SK-N-MC (cell line): ENCODE data around the gene FBXL17.
A peak's percentile ranks its signal among the peaks of the same experiment; 100 is the strongest.

ENCODE experiments used
- DNase-seq: peaks from one replicate; pipeline ENCODE4 v3.0.0-alpha.2; 2011; ENCODE audit warnings: low read depth, low spot score
- H3K27ac ChIP-seq: fragments of 200-600 bp; sonication (generic); 2 replicates; pipeline ENCODE4 v1.5.1; 2016; ENCODE audit warnings: mixed run types
- H3K36me3 ChIP-seq: fragments of 200-600 bp; sonication (generic); 2 replicates; pipeline ENCODE4 v1.6.1; 2017; ENCODE audit warnings: antibody characterized with exemption, low read length, mixed read lengths; ENCODE audit not compliant: insufficient read depth
- H3K4me3 ChIP-seq: fragments of 200-600 bp; sonication (generic); 2 replicates; pipeline ENCODE4 v1.5.1; 2016
- H3K9ac ChIP-seq: fragments of 200-600 bp; sonication (generic); 2 replicates; pipeline ENCODE4 v1.8.0; 2017; ENCODE audit warnings: mixed run types, mixed read lengths; ENCODE audit not compliant: insufficient read length
- H3K9me3 ChIP-seq: fragments of 200-600 bp; sonication (generic); 2 replicates; pipeline ENCODE4 v1.6.1; 2017; ENCODE audit warnings: low read depth, mild to moderate bottlenecking, antibody characterized with exemption, low read length, moderate library complexity, mixed read lengths
- EZH2 ChIP-seq: fragments of 200-600 bp; sonication (generic); IDR thresholded peaks from one replicate; pipeline ENCODE4 v1.6.1; 2017; ENCODE audit warnings: antibody characterized with exemption
- FOXP2 ChIP-seq: optimal IDR thresholded peaks from 2 replicates; pipeline ENCODE3; 2011; ENCODE audit warnings: mild to moderate bottlenecking, moderate library complexity; ENCODE audit not compliant: insufficient read depth; ENCODE audit errors: extremely low read length, control extremely low read depth
- POLR2AphosphoS5 ChIP-seq: IDR thresholded peaks from 2 replicates; pipeline ENCODE4 v1.6.1; 2012; ENCODE audit warnings: mild to moderate bottlenecking, low read depth, low read length, borderline replicate concordance

FBXL17 gene

GRCh38 chr5:107913494-107913893 is 468.4 kb downstream of the FBXL17 start:
- DNase-seq, result no peak
- TF ChIP-seq POLR2AphosphoS5 (no peak), EZH2 (no peak), FOXP2 (no peak)
- H3K9me3 ChIP-seq, result no peaks in the 10 kb centered on the region
- H3K4me3 ChIP-seq, result no peak overlapping the region
- H3K27ac ChIP-seq, result no peak overlapping the region
- H3K36me3 ChIP-seq, result no peaks in the 10 kb centered on the region
- no peak overlapping the region for H3K9ac ChIP-seq

GRCh38 chr5:107900721-107901120 is 481.2 kb downstream of the FBXL17 start:
- Histone ChIP-seq H3K4me3 (peak overlapping the region; percentile 51), H3K9ac (peak overlapping the region; percentile 20), H3K27ac (peak overlapping the region; percentile 68), H3K36me3 (no peaks in the 10 kb centered on the region), H3K9me3 (no peaks in the 10 kb centered on the region)
- TF ChIP-seq FOXP2 (no peak), EZH2 (no peak), POLR2AphosphoS5 (no peak)
- DNase-seq, result no peak

DNA sequence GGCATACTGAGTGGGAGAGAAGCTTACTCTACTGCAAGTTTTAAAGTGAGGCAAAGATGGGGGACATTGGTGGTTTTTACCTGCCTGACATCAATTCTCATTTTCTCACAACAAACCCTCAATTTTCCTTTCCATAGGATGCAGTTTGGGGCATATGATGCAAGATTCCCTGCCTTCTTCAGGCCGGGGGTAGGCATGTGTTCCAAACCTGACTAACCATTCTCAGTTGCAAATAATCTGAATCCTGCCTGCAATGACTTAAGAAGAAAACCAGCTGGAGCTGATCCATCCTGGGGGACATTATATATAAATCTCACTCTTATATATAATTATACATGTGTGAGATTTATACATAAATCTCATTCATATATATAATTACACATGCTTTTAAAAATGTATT is 487.5 kb downstream of the FBXL17 start:
- no peaks in the 10 kb centered on the region for H3K36me3 ChIP-seq
- no peak overlapping the region for H3K4me3 ChIP-seq
- no peak for DNase-seq
- no peak overlapping the region for H3K27ac ChIP-seq
- H3K9ac ChIP-seq, result no peak overlapping the region
- H3K9me3 ChIP-seq, result no peaks in the 10 kb centered on the region
- TF ChIP-seq FOXP2 (no peak), POLR2AphosphoS5 (no peak), EZH2 (no peak)

- Histone ChIP-seq H3K27ac (no peak overlapping the region), H3K4me3 (no peak overlapping the region), H3K9ac (no peak overlapping the region), H3K9me3 (no peaks in the 10 kb centered on the region), H3K36me3 (no peaks in the 10 kb centered on the region)
- no peak for TF ChIP-seq POLR2AphosphoS5
- TF ChIP-seq EZH2, result no peak
- no peak for TF ChIP-seq FOXP2
- DNase-seq, result no peak
Measured at GRCh38 chr5:107893642-107894041, 488.3 kb downstream of the FBXL17 start.

DNA sequence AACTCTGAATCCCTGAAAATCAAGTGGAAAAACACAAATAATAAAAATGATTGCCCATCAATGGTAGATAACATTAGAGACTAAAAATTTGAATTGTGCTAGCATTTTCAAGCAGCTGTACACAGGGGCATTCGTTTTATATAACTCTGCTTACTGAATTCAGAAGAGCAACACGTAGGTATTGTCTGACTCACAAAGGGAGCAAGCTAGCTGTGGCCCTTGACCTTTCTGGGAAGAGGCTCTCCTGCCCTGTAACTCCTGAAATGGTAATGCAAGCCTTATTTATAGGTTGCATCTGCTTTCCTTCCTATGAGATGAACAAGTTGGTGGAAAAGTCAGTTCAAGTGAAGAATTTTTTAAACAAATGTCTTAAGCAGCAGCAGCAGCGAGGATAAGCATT is 492.5 kb downstream of the FBXL17 start:
- no peak overlapping the region for H3K9ac ChIP-seq

GRCh38 chr5:107888541-107888940 is 493.4 kb downstream of the FBXL17 start:
- no peaks in the 10 kb centered on the region for H3K36me3 ChIP-seq
- no peak for DNase-seq
- H3K27ac ChIP-seq, result no peak overlapping the region
- H3K9me3 ChIP-seq, result no peaks in the 10 kb centered on the region
- H3K4me3 ChIP-seq, result no peak overlapping the region
- no peak overlapping the region for H3K9ac ChIP-seq
- TF ChIP-seq EZH2, result no peak
- no peak for TF ChIP-seq POLR2AphosphoS5
- TF ChIP-seq FOXP2, result no peak

More for the DNA sequence above, 492.5 kb downstream of the FBXL17 start:
- Histone ChIP-seq H3K9me3 (no peaks in the 10 kb centered on the region), H3K36me3 (no peaks in the 10 kb centered on the region), H3K27ac (no peak overlapping the region), H3K4me3 (no peak overlapping the region)
- DNase-seq, result no peak
- no peak for TF ChIP-seq EZH2
- no peak for TF ChIP-seq FOXP2
- no peak for TF ChIP-seq POLR2AphosphoS5

GRCh38 chr5:107887166-107887943 is 494.5 kb downstream of the FBXL17 start:
- no peaks in the 10 kb centered on the region for H3K36me3 ChIP-seq
- H3K9me3 ChIP-seq, result no peaks in the 10 kb centered on the region
- DNase-seq, result no peak
- H3K9ac ChIP-seq, result no peak overlapping the region
- H3K27ac ChIP-seq, result no peak overlapping the region
- peak overlapping the region; percentile 31; the same call in 1 of the 2 replicates for H3K4me3 ChIP-seq
- TF ChIP-seq EZH2, result no peak
- TF ChIP-seq POLR2AphosphoS5, result no peak
- no peak for TF ChIP-seq FOXP2

DNA sequence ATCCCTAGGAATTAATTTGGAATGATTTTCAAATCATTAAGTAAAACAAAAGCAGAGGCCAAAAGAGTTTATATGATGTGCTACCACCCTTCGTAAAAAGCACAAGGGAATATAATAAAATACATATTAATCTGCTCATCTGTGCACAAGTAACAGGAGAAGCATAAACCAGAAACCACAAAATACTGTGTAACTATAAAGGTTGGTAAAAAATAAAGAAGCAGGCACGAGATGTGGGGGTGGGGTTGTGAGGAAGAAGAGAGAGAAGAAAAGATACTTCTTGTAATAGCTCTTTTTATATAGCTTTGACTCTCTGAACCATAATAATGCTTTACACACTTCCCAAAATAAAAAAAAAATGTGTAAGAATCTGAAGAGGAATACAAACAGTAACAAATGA is 496.3 kb downstream of the FBXL17 start:
- H3K4me3 ChIP-seq, result no peak overlapping the region; the same call in 1 of the 2 replicates
- no peak overlapping the region for H3K9ac ChIP-seq
- TF ChIP-seq POLR2AphosphoS5 (no peak), EZH2 (no peak), FOXP2 (no peak)
- H3K36me3 ChIP-seq, result no peaks in the 10 kb centered on the region
- no peak for DNase-seq
- H3K27ac ChIP-seq, result no peak overlapping the region
- no peaks in the 10 kb centered on the region for H3K9me3 ChIP-seq

DNA sequence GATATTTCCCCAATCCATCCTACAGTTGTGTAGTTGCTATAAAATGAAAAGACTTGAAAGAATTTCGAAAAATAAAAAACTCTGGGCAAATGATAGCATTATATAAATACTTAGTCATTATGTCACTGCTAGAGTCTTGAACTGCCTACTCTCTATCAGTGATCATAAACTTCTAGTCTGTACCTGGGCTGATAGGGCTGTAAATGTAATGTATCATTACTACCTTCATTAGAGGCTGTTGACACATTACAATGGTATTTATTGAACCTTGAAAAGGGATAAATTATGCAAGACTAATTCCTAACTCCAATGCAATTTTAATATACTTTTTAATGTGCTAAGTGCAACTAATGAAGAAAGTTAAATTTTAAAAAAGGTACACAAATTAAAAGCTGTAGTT is 497.0 kb downstream of the FBXL17 start:
- no peak for TF ChIP-seq FOXP2
- no peak for TF ChIP-seq POLR2AphosphoS5
- no peak for TF ChIP-seq EZH2
- no peak for DNase-seq
- no peak overlapping the region for H3K9ac ChIP-seq
- no peak overlapping the region for H3K4me3 ChIP-seq
- H3K9me3 ChIP-seq, result no peaks in the 10 kb centered on the region
- H3K27ac ChIP-seq, result no peak overlapping the region
- no peaks in the 10 kb centered on the region for H3K36me3 ChIP-seq
